ENCODE results near the gene HSPG2. TPM values are rescaled to one million over a fixed set of nuclear protein-coding genes. Genes with fewer than 3 reads are reported as not detected.

Gene HSPG2
- total RNA-seq, 1 donor from 2014 or later: 179 TPM

- peak; percentile 55 to 82 for TF ChIP-seq POLR2AphosphoS5 (IDR thresholded peaks at IDR 0.05; ENCODE audit: insufficient read depth in 1 of 2, low read depth in 1 of 2)
- TF ChIP-seq, protein P1, sequence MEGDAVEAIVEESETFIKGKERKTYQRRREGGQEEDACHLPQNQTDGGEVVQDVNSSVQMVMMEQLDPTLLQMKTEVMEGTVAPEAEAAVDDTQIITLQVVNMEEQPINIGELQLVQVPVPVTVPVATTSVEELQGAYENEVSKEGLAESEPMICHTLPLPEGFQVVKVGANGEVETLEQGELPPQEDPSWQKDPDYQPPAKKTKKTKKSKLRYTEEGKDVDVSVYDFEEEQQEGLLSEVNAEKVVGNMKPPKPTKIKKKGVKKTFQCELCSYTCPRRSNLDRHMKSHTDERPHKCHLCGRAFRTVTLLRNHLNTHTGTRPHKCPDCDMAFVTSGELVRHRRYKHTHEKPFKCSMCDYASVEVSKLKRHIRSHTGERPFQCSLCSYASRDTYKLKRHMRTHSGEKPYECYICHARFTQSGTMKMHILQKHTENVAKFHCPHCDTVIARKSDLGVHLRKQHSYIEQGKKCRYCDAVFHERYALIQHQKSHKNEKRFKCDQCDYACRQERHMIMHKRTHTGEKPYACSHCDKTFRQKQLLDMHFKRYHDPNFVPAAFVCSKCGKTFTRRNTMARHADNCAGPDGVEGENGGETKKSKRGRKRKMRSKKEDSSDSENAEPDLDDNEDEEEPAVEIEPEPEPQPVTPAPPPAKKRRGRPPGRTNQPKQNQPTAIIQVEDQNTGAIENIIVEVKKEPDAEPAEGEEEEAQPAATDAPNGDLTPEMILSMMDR (IDR thresholded peaks at IDR 0.05): no peak
- DNase-seq (ENCODE audit: extremely low spot score in 2 of 2): no peak
- intact Hi-C loops (cut with DNase I): no loop called here
Observed at GRCh38 chr1:21933397-21934248, 3.5 kb downstream of the HSPG2 start.

DNA sequence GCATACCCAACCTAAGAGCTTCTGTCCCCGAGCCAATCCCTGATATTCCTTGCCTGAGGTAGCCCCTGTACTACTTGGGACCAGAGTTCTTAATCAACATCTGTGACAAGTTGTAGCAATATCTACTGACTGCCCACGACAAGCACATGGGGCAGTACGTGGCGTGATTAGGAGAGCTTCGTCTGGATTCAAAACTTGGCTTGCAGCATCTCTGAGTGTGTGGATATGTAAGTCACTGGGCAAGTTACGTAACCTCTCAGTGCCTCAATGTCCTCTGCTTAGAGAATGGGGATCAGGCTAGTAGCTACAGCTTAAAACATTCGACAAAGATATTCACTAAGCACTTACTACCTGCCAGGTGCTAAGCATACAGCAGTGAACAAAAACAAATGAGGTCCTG lies 5.0 kb downstream of the HSPG2 start:
- intact Hi-C loops (cut with DNase I): no loop called here
- Histone ChIP-seq H3K4me3 (no peak overlapping the region), H3K9me3 (no peaks in the 10 kb centered on the region), H3K27ac (peak overlapping the region; percentile 96), H3K36me3 (no peaks in the 10 kb centered on the region), H3K4me1 (peaks cover 84% of the 10 kb centered on the region), H3K27me3 (no peaks in the 10 kb centered on the region)
- peak in 1 of 2 donors; percentile 60 for TF ChIP-seq POLR2AphosphoS5 (IDR thresholded peaks at IDR 0.05; ENCODE audit: insufficient read depth in 1 of 2, low read depth in 1 of 2)
- no peak for TF ChIP-seq POLR2A (IDR thresholded peaks at IDR 0.05)
- TF ChIP-seq, protein P1 (IDR thresholded peaks at IDR 0.05): no peak
- DNase-seq (ENCODE audit: extremely low spot score in 2 of 2): no peak

More at GRCh38 chr1:21933397-21934248, 3.5 kb downstream of the HSPG2 start:
- H3K27me3 ChIP-seq: no peaks in the 10 kb centered on the region
- H3K4me3 ChIP-seq: peak overlapping the region; percentile 66 to 89
- peak overlapping the region; percentile 96 for H3K27ac ChIP-seq
- no peaks in the 10 kb centered on the region for H3K36me3 ChIP-seq
- no peaks in the 10 kb centered on the region for H3K9me3 ChIP-seq
- H3K4me1 ChIP-seq: peaks cover 80% of the 10 kb centered on the region

- Histone ChIP-seq H3K27me3 (no peaks in the 10 kb centered on the region), H3K9me3 (no peaks in the 10 kb centered on the region), H3K4me3 (peak overlapping the region in 1 of 2 donors; percentile 20), H3K27ac (peak overlapping the region; percentile 96), H3K4me1 (peaks cover 91% of the 10 kb centered on the region), H3K36me3 (no peaks in the 10 kb centered on the region)
- intact Hi-C loops (cut with DNase I): no loop called here
- DNase-seq (ENCODE audit: extremely low spot score in 2 of 2): no peak
- TF ChIP-seq, protein P1 (IDR thresholded peaks at IDR 0.05): no peak
- TF ChIP-seq POLR2AphosphoS5 (IDR thresholded peaks at IDR 0.05; ENCODE audit: insufficient read depth in 1 of 2, low read depth in 1 of 2): peak in 1 of 2 donors; percentile 77
Observed at GRCh38 chr1:21931171-21932093, 5.7 kb downstream of the HSPG2 start.

- DNase-seq (ENCODE audit: extremely low spot score in 2 of 2): no peak
- Histone ChIP-seq H3K27ac (peak overlapping the region; percentile 96), H3K4me1 (peaks cover 95% of the 10 kb centered on the region), H3K27me3 (no peaks in the 10 kb centered on the region), H3K4me3 (peak overlapping the region in 1 of 2 donors; percentile 20), H3K36me3 (no peaks in the 10 kb centered on the region), H3K9me3 (no peaks in the 10 kb centered on the region)
- intact Hi-C loops (cut with DNase I): no loop called here
- TF ChIP-seq, protein P1 (IDR thresholded peaks at IDR 0.05): no peak
- TF ChIP-seq POLR2A (IDR thresholded peaks at IDR 0.05) (no peak), POLR2AphosphoS5 (IDR thresholded peaks at IDR 0.05; ENCODE audit: insufficient read depth in 1 of 2, low read depth in 1 of 2) (no peak)
Observed at GRCh38 chr1:21930629-21931170, 6.4 kb downstream of the HSPG2 start.
